Panc1 (cell line): ENCODE measurements around the gene SLIT3. TPM values are rescaled to one million over a fixed set of nuclear protein-coding genes. Genes with fewer than 3 reads are reported as not detected.

ENCODE experiments used
- ATAC-seq: fragments of 200-7000 bp; cut with Tn5 transposase; 2 replicates; pipeline ENCODE4 v1.9.1; 2020; ENCODE audit warnings: mild to moderate bottlenecking, moderate library complexity
- BruUV-seq: library from RNA; stranded (reverse); fragments of 400-500 nt; replicated peaks from 2 replicates; lab custom pipeline; 2021; lab: Mats Ljungman, UMichigan
- CTCF ChIA-PET: fragments of 300-600 bp; sonication (Branson Sonifier 250); formaldehyde crosslinking; loops from one replicate; lab custom pipeline; 2022; ENCODE audit warnings: antibody characterized with exemption; lab: Charles Lee
- POLR2A ChIA-PET: fragments of 300-600 bp; sonication (Branson Sonifier 250); formaldehyde crosslinking; loops from one replicate; lab custom pipeline; 2022; ENCODE audit warnings: antibody characterized with exemption; lab: Charles Lee
- DNase-seq: peaks from one replicate; pipeline ENCODE4 v3.0.0-alpha.2; 2010; ENCODE audit warnings: low read depth, low spot score
- H3K27ac ChIP-seq: 2 replicates; pipeline ENCODE4 v1.5.1; 2011; ENCODE audit warnings: mild to moderate bottlenecking, low read length, inconsistent platforms
- H3K27me3 ChIP-seq: fragments of 200-500 bp; sonication (Bioruptor generic); 2 replicates; pipeline ENCODE4 v1.6.0; 2014; ENCODE audit warnings: low read length, inconsistent platforms; ENCODE audit not compliant: control insufficient read depth, insufficient read depth
- H3K36me3 ChIP-seq: fragments of 200-500 bp; sonication (Bioruptor generic); 2 replicates; pipeline ENCODE4 v1.5.1; 2014; ENCODE audit warnings: inconsistent platforms, mild to moderate bottlenecking, low read length, moderate library complexity; ENCODE audit not compliant: control insufficient read depth, insufficient read depth
- H3K4me1 ChIP-seq: 2 replicates; pipeline ENCODE4 v1.5.1; 2011; ENCODE audit warnings: inconsistent platforms, mild to moderate bottlenecking, low read length, moderate library complexity; ENCODE audit not compliant: control insufficient read depth, insufficient read depth
- H3K4me3 ChIP-seq, 2 experiments: 2 replicates each; pipeline ENCODE4 v1.5.1; 2011 to 2012; ENCODE audit warnings: low read depth in 2 of 2, low read length in 2 of 2, mild to moderate bottlenecking in 2 of 2, inconsistent platforms in 1 of 2, moderate library complexity in 1 of 2
- H3K9me3 ChIP-seq: fragments of 200-500 bp; sonication (Bioruptor generic); 2 replicates; pipeline ENCODE4 v1.5.1; 2014; ENCODE audit warnings: low read depth, mild to moderate bottlenecking, inconsistent platforms, low read length, moderate library complexity; ENCODE audit not compliant: control insufficient read depth, insufficient read depth
- POLR2AphosphoS5 ChIP-seq: IDR thresholded peaks from 2 replicates; pipeline ENCODE4 v1.6.1; 2012; ENCODE audit warnings: mild to moderate bottlenecking, low read depth, low read length, moderate library complexity
- SIN3A ChIP-seq: IDR thresholded peaks from 2 replicates; pipeline ENCODE4 v1.6.1; 2012; ENCODE audit warnings: low read depth, mild to moderate bottlenecking, low read length, moderate library complexity, borderline replicate concordance; ENCODE audit not compliant: insufficient read depth
- TCF7L2 ChIP-seq: IDR thresholded peaks from 2 replicates; pipeline ENCODE4 v1.6.1; 2011; ENCODE audit warnings: mild to moderate bottlenecking, low read depth, low read length, inconsistent platforms
- in situ Hi-C: cut with HindIII; loops from 2 replicates; pipeline ENCODE4 v1.10.0; 2016; ENCODE audit warnings: low sequenced_read_pairs, low pct_unique_long_range_greater_than_20kb
- intact Hi-C: fragments of 100-400 bp; cut with micrococcal nuclease; formaldehyde crosslinking; loops from one replicate; pipeline ENCODE4 v1.10.0; 2022; ENCODE audit not compliant: unreplicated experiment
- total RNA-seq: library from RNA; stranded (reverse); gene quantifications from one replicate; pipeline ENCODE4 v1.2.1, GENCODE V29; 2021; ENCODE audit not compliant: unreplicated experiment
- TF ChIP-seq, protein P1 (sequence below): fragments of 450-650 bp; IDR thresholded peaks from 2 replicates; pipeline ENCODE4 v1.5.1; 2017; ENCODE audit warnings: mild to moderate bottlenecking
- TF ChIP-seq, protein P2 (sequence below), 2 experiments: IDR thresholded peaks; 2 replicates each; pipeline ENCODE4 v1.6.1; 2011 to 2012; ENCODE audit warnings: low read depth in 2 of 2, control low read depth in 1 of 2, low read length in 1 of 2, mild to moderate bottlenecking in 1 of 2, moderate library complexity in 1 of 2; ENCODE audit not compliant: insufficient read depth in 1 of 2

The SLIT3 gene
- total RNA-seq, 1 experiment from 2014 or later = 26.4 TPM

DNA sequence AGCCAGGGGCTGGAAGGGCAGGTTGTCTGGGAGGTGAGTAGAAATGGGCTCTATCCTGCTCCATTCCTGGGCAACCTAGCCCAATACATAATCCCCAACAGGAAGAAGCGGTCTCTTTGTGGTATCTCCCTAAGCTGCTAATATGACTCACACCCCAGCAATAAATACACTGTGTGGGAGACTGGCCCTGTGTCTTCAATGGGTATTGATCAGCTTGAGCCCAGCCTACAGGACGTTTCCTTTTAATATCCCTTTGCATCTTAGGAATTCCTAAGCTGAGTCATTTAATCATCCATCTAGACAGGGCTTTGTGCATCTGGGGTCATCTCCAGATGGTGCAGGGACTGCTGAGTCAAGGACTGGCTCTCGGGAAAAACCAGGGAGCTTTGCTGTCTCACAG lies 514.8 kb downstream of the SLIT3 start:
- intact Hi-C loops (no loop called here), in situ Hi-C loops (no loop called here)
- no peaks in the 10 kb centered on the region for H3K4me1 ChIP-seq
- no peak overlapping the region for H3K4me3 ChIP-seq
- no peak for DNase-seq
- POLR2A ChIA-PET = interaction anchor here (0.5 to 0.6 kb wide), 2 partner anchors 21 to 247 kb away, joined by 8 read pairs; no protein-coding TSS in a partner anchor
- ATAC-seq = no peak
- H3K27ac ChIP-seq = no peak overlapping the region
- TF ChIP-seq, protein P1, sequence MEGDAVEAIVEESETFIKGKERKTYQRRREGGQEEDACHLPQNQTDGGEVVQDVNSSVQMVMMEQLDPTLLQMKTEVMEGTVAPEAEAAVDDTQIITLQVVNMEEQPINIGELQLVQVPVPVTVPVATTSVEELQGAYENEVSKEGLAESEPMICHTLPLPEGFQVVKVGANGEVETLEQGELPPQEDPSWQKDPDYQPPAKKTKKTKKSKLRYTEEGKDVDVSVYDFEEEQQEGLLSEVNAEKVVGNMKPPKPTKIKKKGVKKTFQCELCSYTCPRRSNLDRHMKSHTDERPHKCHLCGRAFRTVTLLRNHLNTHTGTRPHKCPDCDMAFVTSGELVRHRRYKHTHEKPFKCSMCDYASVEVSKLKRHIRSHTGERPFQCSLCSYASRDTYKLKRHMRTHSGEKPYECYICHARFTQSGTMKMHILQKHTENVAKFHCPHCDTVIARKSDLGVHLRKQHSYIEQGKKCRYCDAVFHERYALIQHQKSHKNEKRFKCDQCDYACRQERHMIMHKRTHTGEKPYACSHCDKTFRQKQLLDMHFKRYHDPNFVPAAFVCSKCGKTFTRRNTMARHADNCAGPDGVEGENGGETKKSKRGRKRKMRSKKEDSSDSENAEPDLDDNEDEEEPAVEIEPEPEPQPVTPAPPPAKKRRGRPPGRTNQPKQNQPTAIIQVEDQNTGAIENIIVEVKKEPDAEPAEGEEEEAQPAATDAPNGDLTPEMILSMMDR = no peak
- no peak for TF ChIP-seq SIN3A
- TF ChIP-seq TCF7L2 = no peak
- TF ChIP-seq, protein P2, sequence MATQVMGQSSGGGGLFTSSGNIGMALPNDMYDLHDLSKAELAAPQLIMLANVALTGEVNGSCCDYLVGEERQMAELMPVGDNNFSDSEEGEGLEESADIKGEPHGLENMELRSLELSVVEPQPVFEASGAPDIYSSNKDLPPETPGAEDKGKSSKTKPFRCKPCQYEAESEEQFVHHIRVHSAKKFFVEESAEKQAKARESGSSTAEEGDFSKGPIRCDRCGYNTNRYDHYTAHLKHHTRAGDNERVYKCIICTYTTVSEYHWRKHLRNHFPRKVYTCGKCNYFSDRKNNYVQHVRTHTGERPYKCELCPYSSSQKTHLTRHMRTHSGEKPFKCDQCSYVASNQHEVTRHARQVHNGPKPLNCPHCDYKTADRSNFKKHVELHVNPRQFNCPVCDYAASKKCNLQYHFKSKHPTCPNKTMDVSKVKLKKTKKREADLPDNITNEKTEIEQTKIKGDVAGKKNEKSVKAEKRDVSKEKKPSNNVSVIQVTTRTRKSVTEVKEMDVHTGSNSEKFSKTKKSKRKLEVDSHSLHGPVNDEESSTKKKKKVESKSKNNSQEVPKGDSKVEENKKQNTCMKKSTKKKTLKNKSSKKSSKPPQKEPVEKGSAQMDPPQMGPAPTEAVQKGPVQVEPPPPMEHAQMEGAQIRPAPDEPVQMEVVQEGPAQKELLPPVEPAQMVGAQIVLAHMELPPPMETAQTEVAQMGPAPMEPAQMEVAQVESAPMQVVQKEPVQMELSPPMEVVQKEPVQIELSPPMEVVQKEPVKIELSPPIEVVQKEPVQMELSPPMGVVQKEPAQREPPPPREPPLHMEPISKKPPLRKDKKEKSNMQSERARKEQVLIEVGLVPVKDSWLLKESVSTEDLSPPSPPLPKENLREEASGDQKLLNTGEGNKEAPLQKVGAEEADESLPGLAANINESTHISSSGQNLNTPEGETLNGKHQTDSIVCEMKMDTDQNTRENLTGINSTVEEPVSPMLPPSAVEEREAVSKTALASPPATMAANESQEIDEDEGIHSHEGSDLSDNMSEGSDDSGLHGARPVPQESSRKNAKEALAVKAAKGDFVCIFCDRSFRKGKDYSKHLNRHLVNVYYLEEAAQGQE (IDR thresholded peaks at IDR 0.05; ENCODE audit: insufficient read depth in 1 of 2, low read depth in 2 of 2, low read length in 1 of 2) = no peak
- no peak for TF ChIP-seq POLR2AphosphoS5
- H3K27me3 ChIP-seq = no peaks in the 10 kb centered on the region; the same call in 1 of the 2 replicates
- CTCF ChIA-PET = no interaction called here
- no peaks in the 10 kb centered on the region for H3K36me3 ChIP-seq
- BruUV-seq = no TSS peak
- no peaks in the 10 kb centered on the region for H3K9me3 ChIP-seq

DNA sequence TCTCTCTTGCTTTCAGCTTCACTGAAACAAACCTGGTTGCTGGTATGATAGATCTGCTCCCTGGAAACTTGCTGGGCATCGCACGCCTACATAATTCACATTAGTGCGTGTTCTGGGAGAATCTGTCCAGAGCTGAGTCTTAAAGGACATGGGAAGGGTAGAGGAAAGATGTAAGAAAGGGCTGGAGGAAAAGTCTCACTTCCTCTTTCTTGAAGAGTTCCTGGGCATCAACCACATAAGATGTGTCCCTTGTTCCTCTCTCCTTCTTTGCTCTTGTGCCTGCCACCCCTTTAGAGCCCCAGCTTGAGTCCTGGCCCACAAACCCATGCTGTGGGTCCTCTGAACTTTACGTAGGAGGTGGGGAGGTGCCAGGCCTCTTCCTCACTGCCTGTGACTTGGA lies 516.5 kb downstream of the SLIT3 start:
- Histone ChIP-seq H3K27me3 (no peaks in the 10 kb centered on the region; the same call in 1 of the 2 replicates), H3K9me3 (no peaks in the 10 kb centered on the region), H3K4me3 (no peak overlapping the region), H3K27ac (no peak overlapping the region), H3K4me1 (no peaks in the 10 kb centered on the region), H3K36me3 (no peaks in the 10 kb centered on the region)
- intact Hi-C loops = no loop called here
- ChIA-PET POLR2A (no interaction called here), CTCF (no interaction called here)
- in situ Hi-C loops = no loop called here
- BruUV-seq = no TSS peak
- ATAC-seq (no peak), DNase-seq (no peak)
- TF ChIP-seq, protein P1 = no peak
- TF ChIP-seq POLR2AphosphoS5 (no peak), SIN3A (no peak), TCF7L2 (no peak)
- TF ChIP-seq, protein P2 (IDR thresholded peaks at IDR 0.05; ENCODE audit: insufficient read depth in 1 of 2, low read depth in 2 of 2, low read length in 1 of 2) = no peak
